ENCODE results near the gene SEC24B.

SEC24B gene

GRCh38 chr4:109444182-109444844, 10.7 kb downstream of the SEC24B start:
- TF ChIP-seq TAF1 (IDR thresholded peaks at IDR 0.05; ENCODE audit: borderline replicate concordance, insufficient read depth, low read length) (no peak), POLR2AphosphoS5 (IDR thresholded peaks at IDR 0.05; ENCODE audit: low read depth, low read length) (no peak), REST (IDR thresholded peaks at IDR 0.05; ENCODE audit: insufficient read depth in 1 of 2, low read depth in 2 of 2, low read length in 2 of 2) (no peak), SIN3A (IDR thresholded peaks at IDR 0.05; ENCODE audit: borderline replicate concordance, insufficient read depth, low read length) (no peak), FOXP2 (optimal IDR thresholded peaks at IDR 0.05; ENCODE audit: borderline replicate concordance, extremely low read depth, extremely low read length, insufficient read depth) (no peak)

GRCh38 chr4:109447278-109447677, 13.7 kb downstream of the SEC24B start:
- no peak for TF ChIP-seq TAF1 (IDR thresholded peaks at IDR 0.05; ENCODE audit: borderline replicate concordance, insufficient read depth, low read length)
- TF ChIP-seq FOXP2 (optimal IDR thresholded peaks at IDR 0.05; ENCODE audit: borderline replicate concordance, extremely low read depth, extremely low read length, insufficient read depth), result no peak
- no peak for TF ChIP-seq POLR2AphosphoS5 (IDR thresholded peaks at IDR 0.05; ENCODE audit: low read depth, low read length)
- no peak for TF ChIP-seq SIN3A (IDR thresholded peaks at IDR 0.05; ENCODE audit: borderline replicate concordance, insufficient read depth, low read length)
- TF ChIP-seq REST (IDR thresholded peaks at IDR 0.05; ENCODE audit: insufficient read depth in 1 of 2, low read depth in 2 of 2, low read length in 2 of 2), result no peak

GRCh38 chr4:109451544-109452273, 18.1 kb downstream of the SEC24B start:
- no peak for TF ChIP-seq REST (IDR thresholded peaks at IDR 0.05; ENCODE audit: insufficient read depth in 1 of 2, low read depth in 2 of 2, low read length in 2 of 2)
- no peak for TF ChIP-seq TAF1 (IDR thresholded peaks at IDR 0.05; ENCODE audit: borderline replicate concordance, insufficient read depth, low read length)
- no peak for TF ChIP-seq POLR2AphosphoS5 (IDR thresholded peaks at IDR 0.05; ENCODE audit: low read depth, low read length)
- no peak for TF ChIP-seq FOXP2 (optimal IDR thresholded peaks at IDR 0.05; ENCODE audit: borderline replicate concordance, extremely low read depth, extremely low read length, insufficient read depth)

GRCh38 chr4:109462297-109462696, 28.7 kb downstream of the SEC24B start:
- TF ChIP-seq FOXP2 (optimal IDR thresholded peaks at IDR 0.05; ENCODE audit: borderline replicate concordance, extremely low read depth, extremely low read length, insufficient read depth) (no peak), TAF1 (IDR thresholded peaks at IDR 0.05; ENCODE audit: borderline replicate concordance, insufficient read depth, low read length) (no peak), SIN3A (IDR thresholded peaks at IDR 0.05; ENCODE audit: borderline replicate concordance, insufficient read depth, low read length) (no peak), POLR2AphosphoS5 (IDR thresholded peaks at IDR 0.05; ENCODE audit: low read depth, low read length) (no peak), REST (IDR thresholded peaks at IDR 0.05; ENCODE audit: insufficient read depth in 1 of 2, low read depth in 2 of 2, low read length in 2 of 2) (no peak)

Measured in PFSK-1 (cell line).